ENCODE results near the gene ABLIM2. TPM values are rescaled to one million over a fixed set of nuclear protein-coding genes. Genes with fewer than 3 reads are reported as not detected.

The ABLIM2 gene
- polyA plus RNA-seq, 1 donor from 2014 or later = 14.9 TPM

- Histone ChIP-seq H2AFZ (ENCODE audit: low read depth, low read length) (no peak overlapping the region), H3K9ac (ENCODE audit: low read length) (no peak overlapping the region), H3K4me3 (ENCODE audit: low read length) (no peak overlapping the region), H3K27ac (ENCODE audit: low read length) (no peak overlapping the region), H3K79me2 (replicated peaks; ENCODE audit: insufficient read depth, low read length) (no peaks in the 10 kb centered on the region), H3K36me3 (ENCODE audit: insufficient read depth, low read length) (no peaks in the 10 kb centered on the region), H3K9me2 (ENCODE audit: insufficient read depth, low read length) (no peaks in the 10 kb centered on the region), H3F3A (ENCODE audit: insufficient read depth, low read length, poor library complexity, severe bottlenecking) (no peaks in the 10 kb centered on the region), H3K4me2 (ENCODE audit: low read length) (no peak overlapping the region), H3K27me3 (ENCODE audit: insufficient read depth, low read depth, low read length) (no peaks in the 10 kb centered on the region), H3K9me3 (ENCODE audit: low read length) (no peaks in the 10 kb centered on the region), H4K20me1 (ENCODE audit: insufficient read depth) (no peaks in the 10 kb centered on the region)
- no peak for TF ChIP-seq SMC3 (conservative IDR thresholded peaks at IDR 0.05; ENCODE audit: poor library complexity)
- no peak for TF ChIP-seq MXI1 (conservative IDR thresholded peaks at IDR 0.05; ENCODE audit: poor library complexity, severe bottlenecking)
- TF ChIP-seq POLR2AphosphoS5 (IDR thresholded peaks at IDR 0.05) = no peak
- TF ChIP-seq RAD21 (conservative IDR thresholded peaks at IDR 0.05) = no peak
- TF ChIP-seq, protein P1, sequence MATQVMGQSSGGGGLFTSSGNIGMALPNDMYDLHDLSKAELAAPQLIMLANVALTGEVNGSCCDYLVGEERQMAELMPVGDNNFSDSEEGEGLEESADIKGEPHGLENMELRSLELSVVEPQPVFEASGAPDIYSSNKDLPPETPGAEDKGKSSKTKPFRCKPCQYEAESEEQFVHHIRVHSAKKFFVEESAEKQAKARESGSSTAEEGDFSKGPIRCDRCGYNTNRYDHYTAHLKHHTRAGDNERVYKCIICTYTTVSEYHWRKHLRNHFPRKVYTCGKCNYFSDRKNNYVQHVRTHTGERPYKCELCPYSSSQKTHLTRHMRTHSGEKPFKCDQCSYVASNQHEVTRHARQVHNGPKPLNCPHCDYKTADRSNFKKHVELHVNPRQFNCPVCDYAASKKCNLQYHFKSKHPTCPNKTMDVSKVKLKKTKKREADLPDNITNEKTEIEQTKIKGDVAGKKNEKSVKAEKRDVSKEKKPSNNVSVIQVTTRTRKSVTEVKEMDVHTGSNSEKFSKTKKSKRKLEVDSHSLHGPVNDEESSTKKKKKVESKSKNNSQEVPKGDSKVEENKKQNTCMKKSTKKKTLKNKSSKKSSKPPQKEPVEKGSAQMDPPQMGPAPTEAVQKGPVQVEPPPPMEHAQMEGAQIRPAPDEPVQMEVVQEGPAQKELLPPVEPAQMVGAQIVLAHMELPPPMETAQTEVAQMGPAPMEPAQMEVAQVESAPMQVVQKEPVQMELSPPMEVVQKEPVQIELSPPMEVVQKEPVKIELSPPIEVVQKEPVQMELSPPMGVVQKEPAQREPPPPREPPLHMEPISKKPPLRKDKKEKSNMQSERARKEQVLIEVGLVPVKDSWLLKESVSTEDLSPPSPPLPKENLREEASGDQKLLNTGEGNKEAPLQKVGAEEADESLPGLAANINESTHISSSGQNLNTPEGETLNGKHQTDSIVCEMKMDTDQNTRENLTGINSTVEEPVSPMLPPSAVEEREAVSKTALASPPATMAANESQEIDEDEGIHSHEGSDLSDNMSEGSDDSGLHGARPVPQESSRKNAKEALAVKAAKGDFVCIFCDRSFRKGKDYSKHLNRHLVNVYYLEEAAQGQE (IDR thresholded peaks at IDR 0.05; ENCODE audit: borderline replicate concordance) = no peak
- TF ChIP-seq, protein P2, sequence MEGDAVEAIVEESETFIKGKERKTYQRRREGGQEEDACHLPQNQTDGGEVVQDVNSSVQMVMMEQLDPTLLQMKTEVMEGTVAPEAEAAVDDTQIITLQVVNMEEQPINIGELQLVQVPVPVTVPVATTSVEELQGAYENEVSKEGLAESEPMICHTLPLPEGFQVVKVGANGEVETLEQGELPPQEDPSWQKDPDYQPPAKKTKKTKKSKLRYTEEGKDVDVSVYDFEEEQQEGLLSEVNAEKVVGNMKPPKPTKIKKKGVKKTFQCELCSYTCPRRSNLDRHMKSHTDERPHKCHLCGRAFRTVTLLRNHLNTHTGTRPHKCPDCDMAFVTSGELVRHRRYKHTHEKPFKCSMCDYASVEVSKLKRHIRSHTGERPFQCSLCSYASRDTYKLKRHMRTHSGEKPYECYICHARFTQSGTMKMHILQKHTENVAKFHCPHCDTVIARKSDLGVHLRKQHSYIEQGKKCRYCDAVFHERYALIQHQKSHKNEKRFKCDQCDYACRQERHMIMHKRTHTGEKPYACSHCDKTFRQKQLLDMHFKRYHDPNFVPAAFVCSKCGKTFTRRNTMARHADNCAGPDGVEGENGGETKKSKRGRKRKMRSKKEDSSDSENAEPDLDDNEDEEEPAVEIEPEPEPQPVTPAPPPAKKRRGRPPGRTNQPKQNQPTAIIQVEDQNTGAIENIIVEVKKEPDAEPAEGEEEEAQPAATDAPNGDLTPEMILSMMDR (IDR thresholded peaks at IDR 0.05; ENCODE audit: poor library complexity, severe bottlenecking) = no peak
- no peak for TF ChIP-seq TAF1 (IDR thresholded peaks at IDR 0.05; ENCODE audit: low read depth)
- no peak for TF ChIP-seq EZH2 (IDR thresholded peaks at IDR 0.05; ENCODE audit: borderline replicate concordance, insufficient read depth, low read length, poor library complexity, severe bottlenecking)
- TF ChIP-seq EP300 (conservative IDR thresholded peaks at IDR 0.05; ENCODE audit: poor library complexity, severe bottlenecking) = no peak
Measured at GRCh38 chr4:8132947-8133705, 25.5 kb downstream of the ABLIM2 start.

- Histone ChIP-seq H3K4me3 (ENCODE audit: low read length) (peak overlapping the region; percentile 25), H2AFZ (ENCODE audit: low read depth, low read length) (no peak overlapping the region), H3K4me2 (ENCODE audit: low read length) (no peak overlapping the region), H3K9me3 (ENCODE audit: low read length) (no peaks in the 10 kb centered on the region), H3K36me3 (ENCODE audit: insufficient read depth, low read length) (no peaks in the 10 kb centered on the region), H3K9me2 (ENCODE audit: insufficient read depth, low read length) (no peaks in the 10 kb centered on the region), H4K20me1 (ENCODE audit: insufficient read depth) (no peaks in the 10 kb centered on the region), H3K79me2 (replicated peaks; ENCODE audit: insufficient read depth, low read length) (no peaks in the 10 kb centered on the region), H3K27ac (ENCODE audit: low read length) (peak overlapping the region; percentile 55), H3F3A (ENCODE audit: insufficient read depth, low read length, poor library complexity, severe bottlenecking) (no peaks in the 10 kb centered on the region), H3K27me3 (ENCODE audit: insufficient read depth, low read depth, low read length) (no peaks in the 10 kb centered on the region), H3K9ac (ENCODE audit: low read length) (peak overlapping the region; percentile 38)
- TF ChIP-seq EP300 (conservative IDR thresholded peaks at IDR 0.05; ENCODE audit: poor library complexity, severe bottlenecking) = no peak
- no peak for TF ChIP-seq EZH2 (IDR thresholded peaks at IDR 0.05; ENCODE audit: borderline replicate concordance, insufficient read depth, low read length, poor library complexity, severe bottlenecking)
- TF ChIP-seq, protein P2 (IDR thresholded peaks at IDR 0.05; ENCODE audit: poor library complexity, severe bottlenecking) = no peak
Measured at GRCh38 chr4:8132400-8132799, 26.2 kb downstream of the ABLIM2 start.

All from neural cell (in vitro differentiated cells).